HG02870 (cell line): Measurements from ENCODE around the gene SLC1A7.

Experiments used
- ATAC-seq: cut with Tn5 transposase; IDR thresholded peaks from one replicate; pipeline ENCODE4 v1.9.1; 2021; ENCODE audit warnings: mild to moderate bottlenecking, moderate library complexity; ENCODE audit not compliant: unreplicated experiment

SLC1A7 gene

GRCh38 chr1:53092659-53093450, 49.6 kb downstream of the SLC1A7 start:
- no peak for ATAC-seq

DNA sequence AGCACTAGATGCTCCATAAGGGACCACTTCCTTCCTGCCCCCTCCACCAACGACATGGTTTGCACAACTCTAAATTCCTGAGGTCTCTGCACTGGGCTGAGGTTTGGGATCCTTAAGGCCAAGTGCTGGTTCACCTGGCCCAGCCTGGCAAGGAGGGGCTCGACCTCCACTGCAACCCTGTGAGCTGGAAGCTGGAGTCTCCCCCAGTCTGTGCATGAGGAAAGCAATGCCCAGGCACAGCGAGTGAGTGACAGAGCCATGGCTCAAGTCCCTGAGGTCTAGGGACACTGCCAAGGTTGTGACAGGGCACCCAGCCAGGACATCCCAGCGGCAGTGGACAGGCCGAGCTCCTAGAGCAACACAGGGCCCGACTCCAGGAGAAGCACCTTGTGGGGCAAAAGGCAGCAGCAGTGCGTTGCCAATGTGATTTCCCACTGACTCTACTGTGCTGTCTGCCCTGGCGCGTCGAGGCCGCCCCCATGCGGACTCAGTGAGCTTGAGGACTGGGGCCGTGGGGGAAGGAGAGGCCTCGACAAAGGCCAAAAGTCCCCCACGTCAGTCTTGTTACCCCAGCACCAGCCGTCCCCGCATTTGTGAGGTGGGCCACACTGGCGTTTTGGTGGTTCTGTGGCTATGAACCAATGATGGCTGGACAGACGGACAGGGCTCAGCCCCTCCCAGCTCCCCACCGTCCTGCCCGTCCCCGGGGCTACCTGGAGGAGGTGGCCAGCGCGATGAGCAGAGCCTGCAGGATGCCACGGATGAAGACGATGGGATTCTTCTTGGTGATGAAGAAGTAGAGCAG, 50.4 kb downstream of the SLC1A7 start:
- ATAC-seq = no peak

DNA sequence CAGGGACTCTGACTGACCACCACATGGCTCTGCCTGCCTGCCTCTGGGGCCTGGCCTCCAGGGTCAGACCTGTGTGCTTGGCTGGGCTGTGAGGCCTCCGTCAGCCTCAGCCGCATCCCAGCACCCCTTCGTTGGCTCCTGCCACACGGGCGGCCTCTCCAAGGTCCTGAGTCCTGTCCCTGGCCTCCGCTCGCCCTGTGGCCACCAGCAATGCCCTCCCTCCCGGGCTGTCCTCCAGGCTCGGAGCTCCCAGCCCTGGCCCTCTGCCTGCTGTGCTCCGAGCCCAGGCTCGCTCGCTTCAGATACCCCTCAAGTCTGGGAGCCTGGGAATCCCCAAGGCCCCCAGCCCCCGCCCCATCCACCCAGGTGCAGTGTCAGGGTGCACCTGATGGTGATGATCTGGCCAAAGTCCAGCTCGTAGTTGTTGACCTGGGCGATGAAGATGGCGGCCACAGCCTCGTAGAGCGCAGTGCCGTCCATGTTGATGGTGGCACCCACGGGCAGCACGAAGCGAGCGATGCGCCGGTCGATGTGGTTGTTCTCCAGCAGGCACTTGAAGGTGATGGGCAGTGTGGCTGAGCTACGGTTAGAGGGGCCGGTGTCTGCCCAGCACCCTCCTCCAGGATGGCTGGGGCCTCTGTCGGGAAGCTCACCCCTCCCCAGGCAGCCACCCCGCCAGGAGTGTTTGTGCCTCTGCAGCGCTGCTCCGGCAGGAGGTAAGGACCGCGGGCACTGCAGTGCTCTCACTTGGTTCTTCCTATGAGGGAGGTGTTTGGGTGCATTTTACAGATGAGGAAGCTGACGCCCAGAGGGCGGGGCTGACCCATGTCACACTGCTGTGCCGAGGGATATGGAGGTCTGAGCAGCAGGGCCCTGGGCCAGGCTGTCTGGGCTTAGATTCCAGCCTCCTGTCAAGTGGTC, 52.0 kb downstream of the SLC1A7 start:
- ATAC-seq = no peak

DNA sequence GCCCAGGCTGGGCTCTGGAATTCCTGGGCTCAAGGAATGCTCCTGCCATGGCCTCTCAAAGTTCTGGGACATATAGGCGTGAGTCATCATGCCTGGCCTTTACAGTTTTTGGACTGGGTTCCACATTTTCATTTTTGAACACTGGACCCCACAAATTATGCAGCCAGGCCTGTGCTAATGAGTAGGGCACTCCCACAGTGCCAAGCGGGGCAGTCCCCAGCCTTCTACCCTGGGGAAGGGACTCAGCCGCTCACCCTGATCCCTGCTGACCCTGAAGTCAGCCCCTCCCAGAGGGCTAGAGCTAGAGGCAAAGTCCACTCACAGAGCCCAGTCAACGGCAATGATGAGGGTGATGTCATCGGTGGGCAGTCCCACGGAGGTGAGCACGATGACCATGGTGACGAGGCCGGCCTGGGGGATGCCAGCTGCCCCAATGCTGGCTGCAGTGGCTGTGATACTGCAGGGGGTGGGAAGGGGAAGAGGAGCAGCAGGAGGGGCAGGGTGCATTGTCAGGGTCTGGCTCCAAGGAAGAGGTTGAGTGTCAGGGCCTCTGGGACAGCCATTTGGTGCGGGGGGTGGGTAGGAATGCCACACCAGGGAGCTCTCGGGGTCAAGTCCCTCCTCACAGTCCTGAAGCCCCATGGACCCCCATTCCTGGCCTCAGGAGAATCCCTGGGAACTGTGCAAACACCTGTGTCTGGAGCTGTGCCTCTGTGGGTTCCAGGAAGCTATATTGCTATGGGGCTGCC, 52.8 kb downstream of the SLC1A7 start:
- ATAC-seq = no peak

GRCh38 chr1:53088616-53089300, 53.7 kb downstream of the SLC1A7 start:
- ATAC-seq = no peak

- no peak for ATAC-seq
Observed at GRCh38 chr1:53087332-53088285, 54.8 kb downstream of the SLC1A7 start.

GRCh38 chr1:53086491-53087070, 55.9 kb downstream of the SLC1A7 start:
- no peak for ATAC-seq

DNA sequence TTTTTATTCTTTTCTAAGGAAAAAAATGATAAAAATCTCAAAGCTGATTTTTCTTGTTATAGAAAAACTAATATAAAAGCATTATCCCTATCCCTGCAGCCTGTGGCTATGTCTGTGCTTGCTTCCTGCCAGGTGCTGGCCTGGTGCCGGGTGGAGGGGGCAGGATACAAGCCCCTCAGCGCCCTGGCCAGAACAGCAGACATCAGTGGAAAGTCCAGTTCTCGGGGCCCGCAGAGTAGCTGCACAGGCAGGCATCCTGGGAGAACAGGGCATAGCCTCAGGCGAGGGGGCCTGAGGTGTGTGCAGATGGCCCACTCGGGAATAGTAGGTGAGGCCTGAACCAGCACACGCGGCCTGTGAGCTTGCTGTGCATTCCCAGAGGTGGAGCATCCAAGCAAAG, 57.0 kb downstream of the SLC1A7 start:
- ATAC-seq = no peak

- ATAC-seq = no peak
Observed at GRCh38 chr1:53084589-53084971, 57.9 kb downstream of the SLC1A7 start.

GRCh38 chr1:53083636-53084588, 58.5 kb downstream of the SLC1A7 start:
- ATAC-seq = no peak

DNA sequence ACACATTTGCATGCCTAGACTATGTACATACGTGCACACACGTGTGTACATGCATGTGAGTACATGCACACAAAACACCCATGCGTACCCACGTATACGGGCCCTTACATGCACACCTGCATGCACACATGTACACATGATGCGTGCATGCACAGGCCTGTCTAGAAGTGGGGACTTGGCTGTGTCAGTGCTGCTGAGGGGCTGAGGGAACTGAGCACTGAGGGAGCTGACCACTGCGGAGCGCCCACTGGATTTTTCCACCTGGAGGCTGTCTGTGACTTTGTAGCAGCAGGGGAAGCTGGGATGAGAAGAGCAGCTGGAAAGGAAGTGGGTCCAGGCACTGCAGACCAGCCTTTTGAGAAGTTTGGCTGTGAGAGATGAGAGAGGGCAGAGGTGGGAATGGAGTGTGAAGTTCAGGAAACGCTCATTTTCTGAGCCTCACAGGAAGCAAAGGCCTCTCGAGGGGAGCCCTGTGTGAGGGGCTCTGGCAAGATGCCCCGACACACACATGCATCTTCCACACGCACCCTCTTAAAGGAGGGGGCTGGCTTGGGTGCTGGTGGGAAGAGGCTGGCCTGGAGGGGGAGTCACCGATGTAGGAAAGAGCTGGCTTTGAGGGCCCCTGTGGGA, 59.5 kb downstream of the SLC1A7 start:
- ATAC-seq = no peak

DNA sequence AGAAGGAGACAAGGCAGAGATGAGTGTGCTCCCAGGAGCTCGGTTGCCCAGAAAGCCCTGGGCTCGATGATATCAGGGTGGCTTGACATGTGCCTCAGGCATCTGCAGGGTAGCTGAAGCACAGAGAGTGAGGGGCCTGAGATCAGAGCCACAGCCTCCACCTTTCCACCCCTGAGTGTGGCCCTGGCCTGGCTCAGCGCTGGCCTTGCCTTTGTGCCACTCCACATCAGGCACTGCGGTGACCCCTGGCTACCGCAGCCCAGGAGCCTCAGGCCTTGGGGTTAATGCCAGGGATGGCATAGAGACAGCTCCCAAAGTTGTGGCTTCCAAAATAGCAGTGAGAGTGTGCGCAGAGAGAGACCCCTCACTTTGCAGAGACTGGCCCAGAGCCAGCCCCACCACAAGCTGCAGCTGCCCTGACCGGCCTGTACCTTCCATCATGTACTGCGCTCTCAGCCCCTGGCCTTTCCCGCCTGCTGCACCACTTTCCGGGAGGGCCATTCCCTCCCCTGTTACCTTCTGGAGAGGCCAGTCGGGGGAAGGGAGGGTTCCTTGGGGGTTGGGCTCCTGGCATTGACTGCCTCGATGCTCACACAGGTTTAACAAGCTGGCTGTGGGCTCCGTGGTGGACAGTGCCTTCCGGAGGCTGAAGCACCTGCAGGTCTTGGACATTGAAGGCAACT, 60.9 kb downstream of the SLC1A7 start:
- ATAC-seq = no peak

- no peak for ATAC-seq
Observed at GRCh38 chr1:53080769-53081168, 61.7 kb downstream of the SLC1A7 start.

- no peak for ATAC-seq
Observed at GRCh38 chr1:53080041-53080440, 62.4 kb downstream of the SLC1A7 start.

- no peak for ATAC-seq
Observed at GRCh38 chr1:53079251-53079650, 63.2 kb downstream of the SLC1A7 start.
